Cardiac fibroblast (primary cell): ENCODE results near the gene ATOH8.

ENCODE experiments used
- DNase-seq, 2 donors: peaks; one replicate each; pipeline versions ENCODE4 v3.0.0 to v3.0.0-alpha.2; 2010; ENCODE audit warnings: low read depth in 2 of 2
- H3K4me3 ChIP-seq, 2 donors: replicated peaks in 1 of 2; 1 replicate in 1 of 2; 2 replicates in 1 of 2; pipeline ENCODE4 v1.5.1; 2011; ENCODE audit warnings: low read depth in 2 of 2, low read length in 2 of 2, mild to moderate bottlenecking in 2 of 2, moderate library complexity in 1 of 2
- CTCF ChIP-seq: IDR thresholded peaks from one replicate; pipeline ENCODE4 v1.5.1; 2011; ENCODE audit warnings: low read depth, mild to moderate bottlenecking, low read length, inconsistent platforms

The ATOH8 gene

DNA sequence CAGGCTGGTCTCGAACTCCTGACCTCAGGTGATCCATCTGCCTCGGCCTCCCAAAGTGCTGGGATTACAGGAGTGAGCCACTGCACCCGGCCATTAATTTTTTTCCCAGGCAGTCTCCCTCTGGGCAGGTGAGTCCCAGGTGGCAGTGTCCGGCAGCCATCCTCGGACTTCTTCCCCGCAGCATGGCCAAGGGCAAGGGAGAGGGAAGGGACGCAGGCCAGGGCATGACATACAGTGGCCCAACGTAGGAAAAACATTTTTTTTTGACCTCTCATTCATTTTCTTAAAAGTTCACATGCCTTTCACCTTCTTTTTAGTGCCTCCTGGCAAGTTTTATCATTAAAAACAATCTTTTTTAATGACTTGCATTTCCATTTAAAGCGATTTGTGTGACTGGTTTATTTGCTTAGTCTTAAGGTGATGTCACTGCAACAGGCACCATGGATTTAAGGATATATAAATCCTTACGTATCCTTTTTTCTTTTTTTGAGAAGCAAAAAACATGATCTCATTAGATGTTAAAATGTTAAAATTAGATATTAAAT lies 23.0 kb upstream of the ATOH8 start:
- TF ChIP-seq CTCF = no peak
- DNase-seq = no peak
- no peak overlapping the region for H3K4me3 ChIP-seq

- DNase-seq = no peak
- TF ChIP-seq CTCF = no peak
- no peak overlapping the region for H3K4me3 ChIP-seq
Observed at GRCh38 chr2:85731606-85732005, 22.2 kb upstream of the ATOH8 start.

DNA sequence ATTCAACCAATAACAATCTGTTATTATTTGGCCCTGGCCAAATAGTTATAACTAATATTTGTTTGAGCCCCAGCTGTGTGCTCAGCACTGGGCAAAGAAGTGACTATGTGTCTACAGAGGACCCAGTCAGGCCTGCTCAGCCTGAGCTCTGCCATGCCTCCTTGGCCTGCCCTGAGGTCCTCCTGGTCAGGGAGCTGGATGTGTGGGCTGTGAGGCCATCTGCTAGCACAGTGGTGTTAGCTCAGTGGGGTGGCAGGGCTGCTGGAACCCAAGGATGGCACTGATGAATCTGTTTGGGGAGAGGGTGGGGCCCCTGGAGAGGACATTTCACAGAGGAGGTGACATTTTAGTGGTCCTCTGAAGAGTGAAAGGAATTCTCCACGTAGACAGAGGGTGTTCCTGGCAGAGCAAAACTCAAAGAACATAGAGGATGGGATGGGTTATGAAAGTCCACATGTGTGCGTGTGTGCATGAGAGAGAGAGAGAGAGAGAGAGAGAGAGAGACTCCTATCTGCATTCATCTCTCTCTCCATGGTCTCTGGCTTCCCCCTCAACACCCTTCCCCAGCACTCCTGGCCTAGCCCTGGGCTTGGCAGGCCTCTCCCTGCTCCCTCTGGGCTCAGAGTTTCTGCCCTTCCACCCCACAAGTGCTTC lies 21.2 kb upstream of the ATOH8 start:
- H3K4me3 ChIP-seq = no peak overlapping the region
- TF ChIP-seq CTCF = no peak
- no peak for DNase-seq

GRCh38 chr2:85733121-85733960 lies 20.4 kb upstream of the ATOH8 start:
- DNase-seq = no peak
- H3K4me3 ChIP-seq = no peak overlapping the region
- no peak for TF ChIP-seq CTCF

- TF ChIP-seq CTCF = no peak
- no peak overlapping the region for H3K4me3 ChIP-seq
- no peak for DNase-seq
Observed at GRCh38 chr2:85734015-85734414, 19.8 kb upstream of the ATOH8 start.

GRCh38 chr2:85734942-85735608 lies 18.7 kb upstream of the ATOH8 start:
- peak; percentile 51 to 72 for DNase-seq

More at GRCh38 chr2:85734942-85735608, 18.7 kb upstream of the ATOH8 start:
- no peak for TF ChIP-seq CTCF
- H3K4me3 ChIP-seq = no peak overlapping the region
